Skeletal muscle tissue (tissue), 4 donors: ENCODE measurements around the gene GBF1. TPM values are rescaled to one million over a fixed set of nuclear protein-coding genes. Genes with fewer than 3 reads are reported as not detected.

ENCODE experiments used
- H3K27ac ChIP-seq: one replicate; pipeline ENCODE4 v1.7.0; 2013; ENCODE audit warnings: mild to moderate bottlenecking, low read depth, low read length, inconsistent platforms
- H3K27me3 ChIP-seq, 3 donors: one replicate each; pipeline ENCODE4 v1.7.0; 2013; ENCODE audit warnings: low read length in 3 of 3; ENCODE audit not compliant: control insufficient read depth in 3 of 3, insufficient read depth in 3 of 3
- H3K36me3 ChIP-seq, 3 donors: one replicate each; pipeline ENCODE4 v1.7.0; 2013; ENCODE audit warnings: low read length in 3 of 3; ENCODE audit not compliant: control insufficient read depth in 3 of 3, insufficient read depth in 3 of 3
- H3K4me1 ChIP-seq, 3 donors: one replicate each; pipeline ENCODE4 v1.7.0; 2013; ENCODE audit warnings: low read length in 3 of 3, mild to moderate bottlenecking in 3 of 3; ENCODE audit not compliant: control insufficient read depth in 3 of 3, insufficient read depth in 3 of 3
- H3K4me3 ChIP-seq, 3 donors: one replicate each; pipeline ENCODE4 v1.7.0; 2013; ENCODE audit warnings: low read length in 3 of 3
- H3K9ac ChIP-seq, 3 donors: one replicate each; pipeline ENCODE4 v1.7.0; 2013; ENCODE audit warnings: low read length in 3 of 3, mild to moderate bottlenecking in 3 of 3, moderate library complexity in 2 of 3, low read depth in 1 of 3
- H3K9me3 ChIP-seq, 3 donors: one replicate each; pipeline ENCODE4 v1.7.0; 2013; ENCODE audit warnings: low read length in 3 of 3; ENCODE audit not compliant: control insufficient read depth in 3 of 3
- total RNA-seq: library from RNA; depleted of rRNA; stranded (reverse); fragments of >200 nt; gene quantifications from one replicate; pipeline ENCODE4 v1.2.3, GENCODE V29; 2014
- donor health status: Osteomylitis.

GBF1 gene
- total RNA-seq, 1 donor from 2014 or later, result 17.7 TPM

GRCh38 chr10:102309236-102309635 lies 63.9 kb downstream of the GBF1 start:
- H3K4me1 ChIP-seq, result peaks cover 41 to 61% (median 54%) of the 10 kb centered on the region in 3 donors
- no peaks in the 10 kb centered on the region for H3K36me3 ChIP-seq
- H3K27me3 ChIP-seq, result no peaks in the 10 kb centered on the region
- H3K27ac ChIP-seq, result no peak overlapping the region
- H3K9me3 ChIP-seq, result no peaks in the 10 kb centered on the region
- no peak overlapping the region for H3K4me3 ChIP-seq
- no peak overlapping the region for H3K9ac ChIP-seq

GRCh38 chr10:102309916-102310315 lies 64.6 kb downstream of the GBF1 start:
- Histone ChIP-seq H3K36me3 (no peaks in the 10 kb centered on the region), H3K4me3 (no peak overlapping the region), H3K27me3 (no peaks in the 10 kb centered on the region), H3K4me1 (peaks cover 46 to 64% (median 53%) of the 10 kb centered on the region in 3 donors), H3K9me3 (no peaks in the 10 kb centered on the region), H3K9ac (no peak overlapping the region), H3K27ac (peak overlapping the region; percentile 1)

- Histone ChIP-seq H3K27me3 (no peaks in the 10 kb centered on the region), H3K36me3 (no peaks in the 10 kb centered on the region), H3K27ac (peak overlapping the region; percentile 1), H3K4me3 (no peak overlapping the region), H3K9me3 (no peaks in the 10 kb centered on the region), H3K4me1 (peaks cover 50 to 66% (median 50%) of the 10 kb centered on the region in 3 donors), H3K9ac (peak overlapping the region in 2 of 3 donors; percentile 1 to 6)
Observed at GRCh38 chr10:102310361-102311024, 65.2 kb downstream of the GBF1 start.

- H3K27ac ChIP-seq, result peak overlapping the region; percentile 1
- H3K4me1 ChIP-seq, result peaks cover 46 to 63% (median 50%) of the 10 kb centered on the region in 3 donors
- no peaks in the 10 kb centered on the region for H3K9me3 ChIP-seq
- peak overlapping the region in 2 of 3 donors; percentile 1 to 4 for H3K9ac ChIP-seq
- no peak overlapping the region for H3K4me3 ChIP-seq
- no peaks in the 10 kb centered on the region for H3K36me3 ChIP-seq
- H3K27me3 ChIP-seq, result no peaks in the 10 kb centered on the region
Observed at GRCh38 chr10:102311025-102311420, 65.7 kb downstream of the GBF1 start.

GRCh38 chr10:102312683-102313082 lies 67.4 kb downstream of the GBF1 start:
- peak overlapping the region; percentile 52 to 58 (median 55) for H3K9ac ChIP-seq
- H3K4me3 ChIP-seq, result peak overlapping the region in 2 of 3 donors; percentile 6 to 27
- H3K4me1 ChIP-seq, result peaks cover 43 to 52% (median 50%) of the 10 kb centered on the region in 3 donors
- no peaks in the 10 kb centered on the region for H3K36me3 ChIP-seq
- H3K27ac ChIP-seq, result peak overlapping the region; percentile 60
- H3K9me3 ChIP-seq, result no peaks in the 10 kb centered on the region
- no peaks in the 10 kb centered on the region for H3K27me3 ChIP-seq

- peaks cover 43 to 52% (median 50%) of the 10 kb centered on the region in 3 donors for H3K4me1 ChIP-seq
Observed at GRCh38 chr10:102313221-102313896, 68.0 kb downstream of the GBF1 start.

GRCh38 chr10:102314801-102315200 lies 69.5 kb downstream of the GBF1 start:
- Histone ChIP-seq H3K9me3 (no peaks in the 10 kb centered on the region), H3K9ac (no peak overlapping the region), H3K27ac (no peak overlapping the region), H3K4me1 (peaks cover 43 to 49% (median 48%) of the 10 kb centered on the region in 3 donors), H3K27me3 (no peaks in the 10 kb centered on the region), H3K4me3 (no peak overlapping the region), H3K36me3 (no peaks in the 10 kb centered on the region)

More at GRCh38 chr10:102313221-102313896, 68.0 kb downstream of the GBF1 start:
- H3K36me3 ChIP-seq, result no peaks in the 10 kb centered on the region
- peak overlapping the region; percentile 60 for H3K27ac ChIP-seq
- peak overlapping the region; percentile 52 to 58 (median 55) for H3K9ac ChIP-seq
- no peaks in the 10 kb centered on the region for H3K27me3 ChIP-seq
- H3K4me3 ChIP-seq, result peak overlapping the region; percentile 6 to 27 (median 7)
- H3K9me3 ChIP-seq, result no peaks in the 10 kb centered on the region

- H3K27me3 ChIP-seq, result no peaks in the 10 kb centered on the region
- no peak overlapping the region for H3K27ac ChIP-seq
Observed at GRCh38 chr10:102316421-102316820, 71.1 kb downstream of the GBF1 start.

GRCh38 chr10:102322914-102323313 lies 77.6 kb downstream of the GBF1 start:
- no peaks in the 10 kb centered on the region for H3K9me3 ChIP-seq
- H3K36me3 ChIP-seq, result peaks cover 0 to 3% (median 0%) of the 10 kb centered on the region in 3 donors
- H3K27ac ChIP-seq, result peak overlapping the region; percentile 5
- no peak overlapping the region for H3K9ac ChIP-seq
- H3K4me1 ChIP-seq, result peaks cover 20 to 28% (median 22%) of the 10 kb centered on the region in 3 donors
- H3K4me3 ChIP-seq, result no peak overlapping the region
- H3K27me3 ChIP-seq, result no peaks in the 10 kb centered on the region

More at GRCh38 chr10:102316421-102316820, 71.1 kb downstream of the GBF1 start:
- Histone ChIP-seq H3K36me3 (no peaks in the 10 kb centered on the region), H3K4me3 (no peak overlapping the region), H3K4me1 (peaks cover 29 to 33% (median 33%) of the 10 kb centered on the region in 3 donors), H3K9ac (no peak overlapping the region), H3K9me3 (no peaks in the 10 kb centered on the region)

GRCh38 chr10:102324061-102324460 lies 78.7 kb downstream of the GBF1 start:
- H3K4me3 ChIP-seq, result no peak overlapping the region
- H3K36me3 ChIP-seq, result peaks cover 0 to 3% (median 0%) of the 10 kb centered on the region in 3 donors
- no peaks in the 10 kb centered on the region for H3K9me3 ChIP-seq
- H3K9ac ChIP-seq, result no peak overlapping the region
- H3K27ac ChIP-seq, result no peak overlapping the region
- no peaks in the 10 kb centered on the region for H3K27me3 ChIP-seq
- peaks cover 24 to 29% (median 28%) of the 10 kb centered on the region in 3 donors for H3K4me1 ChIP-seq
